ENCODE measurements around the gene ATG101. TPM values are rescaled to one million over a fixed set of nuclear protein-coding genes. Genes with fewer than 3 reads are reported as not detected.
A peak's percentile ranks its signal among the peaks of the same experiment; 100 is the strongest.

Gene ATG101
- total and polyA plus RNA-seq, 4 donors: 22.1 to 64.3 (median 36.7) TPM

GRCh38 chr12:52056801-52057637 is 12.8 kb upstream of the ATG101 start:
- Histone ChIP-seq H3K4me3 (no peak overlapping the region), H3K9me3 (ENCODE audit: control insufficient read depth in 4 of 4, insufficient read depth in 3 of 4, low read length in 3 of 4) (peaks cover 0 to 2% (median 0%) of the 10 kb centered on the region in 4 donors), H3K4me1 (ENCODE audit: control insufficient read depth in 5 of 5, insufficient read depth in 5 of 5, low read length in 5 of 5) (peaks cover 0 to 15% (median 5%) of the 10 kb centered on the region in 5 donors), H3K27ac (ENCODE audit: low read depth in 1 of 2, low read length in 1 of 2) (no peak overlapping the region), H3K36me3 (ENCODE audit: control insufficient read depth in 4 of 4, insufficient read depth in 4 of 4, low read length in 4 of 4) (peaks cover 3 to 40% (median 11%) of the 10 kb centered on the region in 4 donors), H3K9ac (ENCODE audit: insufficient read depth in 1 of 2, low read length in 2 of 2) (no peak overlapping the region), H3K27me3 (ENCODE audit: control insufficient read depth in 3 of 3, insufficient read depth in 3 of 3, low read length in 2 of 3) (no peaks in the 10 kb centered on the region)
- DNase-seq (no peak), ATAC-seq (ENCODE audit: insufficient read depth, low FRiP score) (no peak)
- WGBS, 2 donors: 91 to 94% methylated on average over 23 of the region's 23 CpGs
- TF ChIP-seq, protein P1, sequence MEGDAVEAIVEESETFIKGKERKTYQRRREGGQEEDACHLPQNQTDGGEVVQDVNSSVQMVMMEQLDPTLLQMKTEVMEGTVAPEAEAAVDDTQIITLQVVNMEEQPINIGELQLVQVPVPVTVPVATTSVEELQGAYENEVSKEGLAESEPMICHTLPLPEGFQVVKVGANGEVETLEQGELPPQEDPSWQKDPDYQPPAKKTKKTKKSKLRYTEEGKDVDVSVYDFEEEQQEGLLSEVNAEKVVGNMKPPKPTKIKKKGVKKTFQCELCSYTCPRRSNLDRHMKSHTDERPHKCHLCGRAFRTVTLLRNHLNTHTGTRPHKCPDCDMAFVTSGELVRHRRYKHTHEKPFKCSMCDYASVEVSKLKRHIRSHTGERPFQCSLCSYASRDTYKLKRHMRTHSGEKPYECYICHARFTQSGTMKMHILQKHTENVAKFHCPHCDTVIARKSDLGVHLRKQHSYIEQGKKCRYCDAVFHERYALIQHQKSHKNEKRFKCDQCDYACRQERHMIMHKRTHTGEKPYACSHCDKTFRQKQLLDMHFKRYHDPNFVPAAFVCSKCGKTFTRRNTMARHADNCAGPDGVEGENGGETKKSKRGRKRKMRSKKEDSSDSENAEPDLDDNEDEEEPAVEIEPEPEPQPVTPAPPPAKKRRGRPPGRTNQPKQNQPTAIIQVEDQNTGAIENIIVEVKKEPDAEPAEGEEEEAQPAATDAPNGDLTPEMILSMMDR (IDR thresholded peaks at IDR 0.05; ENCODE audit: control extremely low read depth, extremely low read depth): no peak

- TF ChIP-seq, protein P1 (IDR thresholded peaks at IDR 0.05; ENCODE audit: control extremely low read depth, extremely low read depth): no peak
- DNase-seq (no peak), ATAC-seq (ENCODE audit: insufficient read depth, low FRiP score) (no peak)
- 90 to 96% methylated on average over 14 of the region's 14 CpGs for WGBS, 2 donors
- no peak overlapping the region for H3K9ac ChIP-seq (ENCODE audit: insufficient read depth in 1 of 2, low read length in 2 of 2)
- H3K4me3 ChIP-seq: no peak overlapping the region
- no peak overlapping the region for H3K27ac ChIP-seq (ENCODE audit: low read depth in 1 of 2, low read length in 1 of 2)
- no peaks in the 10 kb centered on the region for H3K27me3 ChIP-seq (ENCODE audit: control insufficient read depth in 3 of 3, insufficient read depth in 3 of 3, low read length in 2 of 3)
- H3K36me3 ChIP-seq (ENCODE audit: control insufficient read depth in 4 of 4, insufficient read depth in 4 of 4, low read length in 4 of 4): peaks cover 3 to 40% (median 11%) of the 10 kb centered on the region in 4 donors
- peaks cover 0 to 2% (median 0%) of the 10 kb centered on the region in 4 donors for H3K9me3 ChIP-seq (ENCODE audit: control insufficient read depth in 4 of 4, insufficient read depth in 3 of 4, low read length in 3 of 4)
- peaks cover 0 to 12% (median 2%) of the 10 kb centered on the region in 5 donors for H3K4me1 ChIP-seq (ENCODE audit: control insufficient read depth in 5 of 5, insufficient read depth in 5 of 5, low read length in 5 of 5)
Observed at GRCh38 chr12:52057638-52058576, 11.9 kb upstream of the ATG101 start.

DNA sequence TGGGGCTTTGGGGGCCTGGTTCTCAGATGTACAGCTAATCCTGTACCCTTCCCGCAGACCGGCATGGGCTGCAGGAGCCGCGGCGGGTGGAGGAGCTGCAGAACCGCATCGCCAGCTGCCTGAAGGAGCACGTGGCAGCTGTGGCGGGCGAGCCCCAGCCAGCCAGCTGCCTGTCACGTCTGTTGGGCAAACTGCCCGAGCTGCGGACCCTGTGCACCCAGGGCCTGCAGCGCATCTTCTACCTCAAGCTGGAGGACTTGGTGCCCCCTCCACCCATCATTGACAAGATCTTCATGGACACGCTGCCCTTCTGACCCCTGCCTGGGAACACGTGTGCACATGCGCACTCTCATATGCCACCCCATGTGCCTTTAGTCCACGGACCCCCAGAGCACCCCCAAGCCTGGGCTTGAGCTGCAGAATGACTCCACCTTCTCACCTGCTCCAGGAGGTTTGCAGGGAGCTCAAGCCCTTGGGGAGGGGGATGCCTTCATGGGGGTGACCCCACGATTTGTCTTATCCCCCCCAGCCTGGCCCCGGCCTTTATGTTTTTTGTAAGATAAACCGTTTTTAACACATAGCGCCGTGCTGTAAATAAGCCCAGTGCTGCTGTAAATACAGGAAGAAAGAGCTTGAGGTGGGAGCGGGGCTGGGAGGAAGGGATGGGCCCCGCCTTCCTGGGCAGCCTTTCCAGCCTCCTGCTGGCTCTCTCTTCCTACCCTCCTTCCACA is 11.0 kb upstream of the ATG101 start:
- DNase-seq: peak in 1 of 3 donors; percentile 24
- ATAC-seq (ENCODE audit: insufficient read depth, low FRiP score): no peak
- 68 to 74% methylated on average over 25 of the region's 25 CpGs for WGBS, 2 donors

More for the DNA sequence above, 11.0 kb upstream of the ATG101 start:
- Histone ChIP-seq H3K4me3 (no peak overlapping the region), H3K4me1 (ENCODE audit: control insufficient read depth in 5 of 5, insufficient read depth in 5 of 5, low read length in 5 of 5) (peaks cover 0 to 12% (median 0%) of the 10 kb centered on the region in 5 donors), H3K36me3 (ENCODE audit: control insufficient read depth in 4 of 4, insufficient read depth in 4 of 4, low read length in 4 of 4) (peaks cover 3 to 40% (median 11%) of the 10 kb centered on the region in 4 donors), H3K9me3 (ENCODE audit: control insufficient read depth in 4 of 4, insufficient read depth in 3 of 4, low read length in 3 of 4) (peaks cover 0 to 2% (median 0%) of the 10 kb centered on the region in 4 donors), H3K27ac (ENCODE audit: low read depth in 1 of 2, low read length in 1 of 2) (no peak overlapping the region), H3K27me3 (ENCODE audit: control insufficient read depth in 3 of 3, insufficient read depth in 3 of 3, low read length in 2 of 3) (no peaks in the 10 kb centered on the region), H3K9ac (ENCODE audit: insufficient read depth in 1 of 2, low read length in 2 of 2) (no peak overlapping the region)
- TF ChIP-seq, protein P1 (IDR thresholded peaks at IDR 0.05; ENCODE audit: control extremely low read depth, extremely low read depth): no peak
